GM18873 (cell line): ENCODE results near the gene NYAP1.
"Not testable (repeated sequence)": the region's sequence is repeated elsewhere in the genome, so short reads cannot be mapped to it uniquely, and the experiment has no call there.

Experiments used
- ATAC-seq: cut with Tn5 transposase; IDR thresholded peaks from one replicate; pipeline ENCODE4 v1.9.1; 2021; ENCODE audit warnings: mild to moderate bottlenecking, moderate library complexity, moderate number of reproducible peaks; ENCODE audit not compliant: unreplicated experiment, low FRiP score

The NYAP1 gene

GRCh38 chr7:100506356-100506923 is 22.7 kb downstream of the NYAP1 start:
- no peak for ATAC-seq

- no peak for ATAC-seq
These were observed 25.5 kb downstream of the NYAP1 start for GRCh38 chr7:100509231-100509630.

- no peak for ATAC-seq
These were observed 26.9 kb downstream of the NYAP1 start for GRCh38 chr7:100510437-100511239.

GRCh38 chr7:100513212-100513810 is 29.6 kb downstream of the NYAP1 start:
- no peak for ATAC-seq

GRCh38 chr7:100515072-100515532 is 31.4 kb downstream of the NYAP1 start:
- ATAC-seq = no peak

- no peak for ATAC-seq
These were observed 32.5 kb downstream of the NYAP1 start for GRCh38 chr7:100516135-100516812.

GRCh38 chr7:100517305-100517704 is 33.6 kb downstream of the NYAP1 start:
- ATAC-seq = no peak

GRCh38 chr7:100519580-100519979 is 35.9 kb downstream of the NYAP1 start:
- no peak for ATAC-seq

GRCh38 chr7:100520138-100520537 is 36.4 kb downstream of the NYAP1 start:
- no peak for ATAC-seq

- ATAC-seq = no peak
These were observed 37.3 kb downstream of the NYAP1 start for GRCh38 chr7:100521076-100521475.

GRCh38 chr7:100521909-100522593 is 38.3 kb downstream of the NYAP1 start:
- ATAC-seq = not testable (repeated sequence)

- not testable (repeated sequence) for ATAC-seq
These were observed 39.5 kb downstream of the NYAP1 start for GRCh38 chr7:100523192-100523591.

GRCh38 chr7:100528108-100528866 is 44.6 kb downstream of the NYAP1 start:
- ATAC-seq = not testable (repeated sequence)

- ATAC-seq = no peak
These were observed 48.7 kb downstream of the NYAP1 start for GRCh38 chr7:100532165-100533022.

GRCh38 chr7:100535982-100536381 is 52.3 kb downstream of the NYAP1 start:
- ATAC-seq = not testable (repeated sequence)

GRCh38 chr7:100536695-100537094 is 53.0 kb downstream of the NYAP1 start:
- not testable (repeated sequence) for ATAC-seq

- no peak for ATAC-seq
These were observed 54.6 kb downstream of the NYAP1 start for GRCh38 chr7:100538348-100538653.

GRCh38 chr7:100538654-100539435 is 55.1 kb downstream of the NYAP1 start, which contains the start of gene AGFG2:
TSS of gene AGFG2 (plus strand) at chr7:100539203. CDS start at chr7:100539347, 144 bp downstream.
- peak; percentile 92 for ATAC-seq
